A549 (cell line): Measurements from ENCODE around the gene SND1.

Experiments used
- BCL3 ChIP-seq: fragments of >200 bp; sonication (Bioruptor Twin); formaldehyde crosslinking; IDR thresholded peaks from 3 replicates; pipeline ENCODE4 v1.6.1; 2016
- BHLHE40 ChIP-seq: IDR thresholded peaks from 2 replicates; pipeline ENCODE4 v1.6.1; 2012; ENCODE audit warnings: low read depth, low read length, inconsistent platforms
- CBX8 ChIP-seq: fragments of 200-600 bp; sonication (generic); IDR thresholded peaks from 2 replicates; pipeline ENCODE4 v1.6.1; 2016
- CEBPB ChIP-seq, 2 experiments: fragments of >200 bp in 1 of 2; sonication (Bioruptor Twin) in 1 of 2; formaldehyde crosslinking in 1 of 2; IDR thresholded peaks; 2 replicates each; pipeline ENCODE4 v1.6.1; 2012 to 2016
- CHD2 ChIP-seq: fragments of 150-350 bp; IDR thresholded peaks from 2 replicates; pipeline ENCODE4 v1.6.1; 2014; ENCODE audit warnings: low read length; ENCODE audit not compliant: partially characterized antibody
- CTCF ChIP-seq: fragments of >200 bp; sonication (Bioruptor Twin); formaldehyde crosslinking; IDR thresholded peaks from 3 replicates; pipeline ENCODE4 v1.5.1; 2016
- EP300 ChIP-seq, 2 experiments: fragments of >200 bp; sonication (Bioruptor Twin); formaldehyde crosslinking; IDR thresholded peaks; 2 replicates in 1 of 2; 3 replicates in 1 of 2; pipeline ENCODE4 v1.6.1; 2016 to 2017
- HDAC2 ChIP-seq: fragments of 200-600 bp; sonication (generic); IDR thresholded peaks from 2 replicates; pipeline ENCODE4 v1.6.1; 2016
- KDM5A ChIP-seq: fragments of 200-600 bp; sonication (generic); IDR thresholded peaks from 2 replicates; pipeline ENCODE4 v1.6.1; 2016; ENCODE audit warnings: antibody characterized with exemption, mild to moderate bottlenecking
- MAFK ChIP-seq: fragments of 450-650 bp; IDR thresholded peaks from 2 replicates; pipeline ENCODE4 v1.6.1; 2014; ENCODE audit not compliant: partially characterized antibody
- POLR2A ChIP-seq: IDR thresholded peaks from 2 replicates; pipeline ENCODE4 v1.6.1; 2012; ENCODE audit warnings: mild to moderate bottlenecking, low read length
- SMC3 ChIP-seq: fragments of >200 bp; sonication (Bioruptor Twin); formaldehyde crosslinking; IDR thresholded peaks from 3 replicates; pipeline ENCODE4 v1.6.1; 2018; ENCODE audit warnings: inconsistent platforms
- TF ChIP-seq, protein P1 (sequence below): IDR thresholded peaks from 2 replicates; pipeline ENCODE4 v1.6.1; 2012
- TF ChIP-seq, protein P2 (sequence below): fragments of >200 bp; sonication (Bioruptor Twin); formaldehyde crosslinking; IDR thresholded peaks from 2 replicates; pipeline ENCODE4 v1.6.1; 2016

GRCh38 chr7:128122576-128123290 lies 470.7 kb downstream of the SND1 start:
- TF ChIP-seq HDAC2 (no peak), CBX8 (no peak), BHLHE40 (no peak), EP300 (IDR thresholded peaks at IDR 0.05) (no peak), CTCF (no peak), BCL3 (no peak), POLR2A (no peak), KDM5A (no peak), CHD2 (no peak), MAFK (no peak), SMC3 (no peak), CEBPB (IDR thresholded peaks at IDR 0.05) (peak; percentile 8 to 24; a peak in 1 of 4 replicates)
- TF ChIP-seq, protein P1, sequence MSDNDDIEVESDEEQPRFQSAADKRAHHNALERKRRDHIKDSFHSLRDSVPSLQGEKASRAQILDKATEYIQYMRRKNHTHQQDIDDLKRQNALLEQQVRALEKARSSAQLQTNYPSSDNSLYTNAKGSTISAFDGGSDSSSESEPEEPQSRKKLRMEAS, result no peak
- TF ChIP-seq, protein P2, sequence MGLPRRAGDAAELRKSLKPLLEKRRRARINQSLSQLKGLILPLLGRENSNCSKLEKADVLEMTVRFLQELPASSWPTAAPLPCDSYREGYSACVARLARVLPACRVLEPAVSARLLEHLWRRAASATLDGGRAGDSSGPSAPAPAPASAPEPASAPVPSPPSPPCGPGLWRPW, result no peak
